Calu3 (cell line): ENCODE results near the gene SLC30A10. TPM values are rescaled to one million over a fixed set of nuclear protein-coding genes. Genes with fewer than 3 reads are reported as not detected.

Experiments
- BruUV-seq: library from RNA; stranded (reverse); fragments of 400-500 nt; replicated peaks from 2 replicates; lab custom pipeline; 2021; lab: Mats Ljungman, UMichigan
- CTCF ChIA-PET: fragments of 300-600 bp; sonication (Branson Sonifier 250); formaldehyde crosslinking; loops from one replicate; lab custom pipeline; 2022; ENCODE audit warnings: antibody characterized with exemption; lab: Charles Lee
- DNase-seq: peaks from one replicate; pipeline ENCODE4 v3.0.0; 2022
- H3K27ac Mint-ChIP-seq: one replicate; pipeline ENCODE4 v1.8.0; 2022; ENCODE audit warnings: mixed read lengths; ENCODE audit not compliant: unreplicated experiment
- H3K27me3 Mint-ChIP-seq: one replicate; pipeline ENCODE4 v1.8.0; 2022; ENCODE audit warnings: mixed read lengths; ENCODE audit not compliant: unreplicated experiment
- H3K36me3 Mint-ChIP-seq: one replicate; pipeline ENCODE4 v1.8.0; 2022; ENCODE audit warnings: mild to moderate bottlenecking, moderate library complexity, mixed read lengths; ENCODE audit not compliant: insufficient read depth, unreplicated experiment
- H3K4me1 Mint-ChIP-seq: one replicate; pipeline ENCODE4 v1.8.0; 2022; ENCODE audit warnings: mild to moderate bottlenecking, low read depth, mixed read lengths; ENCODE audit not compliant: unreplicated experiment
- H3K4me3 Mint-ChIP-seq: one replicate; pipeline ENCODE4 v1.8.0; 2022; ENCODE audit warnings: mild to moderate bottlenecking, low read depth, moderate library complexity, mixed read lengths; ENCODE audit not compliant: unreplicated experiment
- H3K9me3 Mint-ChIP-seq: one replicate; pipeline ENCODE4 v1.8.0; 2022; ENCODE audit warnings: low read depth, mixed read lengths; ENCODE audit not compliant: unreplicated experiment
- intact Hi-C: fragments of 100-400 bp; cut with micrococcal nuclease; formaldehyde crosslinking; loops from one replicate; pipeline ENCODE4 v1.10.0; 2022; ENCODE audit not compliant: unreplicated experiment
- total RNA-seq: library from RNA; stranded (reverse); gene quantifications from 2 replicates; pipeline ENCODE4 v1.2.3, GENCODE V29; 2022
- TF ChIP-seq, protein P1 (sequence below): fragments of 200-600 bp; IDR thresholded peaks from one replicate; pipeline ENCODE4 v1.8.0; 2022; ENCODE audit warnings: antibody characterized with exemption; ENCODE audit not compliant: unreplicated experiment

The SLC30A10 gene
- total RNA-seq, 1 experiment from 2014 or later = not detected

- H3K36me3 Mint-ChIP-seq = no peaks in the 10 kb centered on the region
- peaks cover 14% of the 10 kb centered on the region for H3K4me1 Mint-ChIP-seq
- H3K4me3 Mint-ChIP-seq = no peak overlapping the region
- H3K27ac Mint-ChIP-seq = no peak overlapping the region
- BruUV-seq = no TSS peak
- DNase-seq = no peak
- TF ChIP-seq, protein P1, sequence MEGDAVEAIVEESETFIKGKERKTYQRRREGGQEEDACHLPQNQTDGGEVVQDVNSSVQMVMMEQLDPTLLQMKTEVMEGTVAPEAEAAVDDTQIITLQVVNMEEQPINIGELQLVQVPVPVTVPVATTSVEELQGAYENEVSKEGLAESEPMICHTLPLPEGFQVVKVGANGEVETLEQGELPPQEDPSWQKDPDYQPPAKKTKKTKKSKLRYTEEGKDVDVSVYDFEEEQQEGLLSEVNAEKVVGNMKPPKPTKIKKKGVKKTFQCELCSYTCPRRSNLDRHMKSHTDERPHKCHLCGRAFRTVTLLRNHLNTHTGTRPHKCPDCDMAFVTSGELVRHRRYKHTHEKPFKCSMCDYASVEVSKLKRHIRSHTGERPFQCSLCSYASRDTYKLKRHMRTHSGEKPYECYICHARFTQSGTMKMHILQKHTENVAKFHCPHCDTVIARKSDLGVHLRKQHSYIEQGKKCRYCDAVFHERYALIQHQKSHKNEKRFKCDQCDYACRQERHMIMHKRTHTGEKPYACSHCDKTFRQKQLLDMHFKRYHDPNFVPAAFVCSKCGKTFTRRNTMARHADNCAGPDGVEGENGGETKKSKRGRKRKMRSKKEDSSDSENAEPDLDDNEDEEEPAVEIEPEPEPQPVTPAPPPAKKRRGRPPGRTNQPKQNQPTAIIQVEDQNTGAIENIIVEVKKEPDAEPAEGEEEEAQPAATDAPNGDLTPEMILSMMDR = no peak
- intact Hi-C loops = no loop called here
- no peaks in the 10 kb centered on the region for H3K27me3 Mint-ChIP-seq
- CTCF ChIA-PET = no interaction called here
- H3K9me3 Mint-ChIP-seq = no peaks in the 10 kb centered on the region
Measured at GRCh38 chr1:219903353-219903871, 24.9 kb downstream of the SLC30A10 start.

GRCh38 chr1:219902951-219903350, 25.4 kb downstream of the SLC30A10 start:
- BruUV-seq = no TSS peak
- no peak overlapping the region for H3K4me3 Mint-ChIP-seq
- peaks cover 14% of the 10 kb centered on the region for H3K4me1 Mint-ChIP-seq
- no peaks in the 10 kb centered on the region for H3K9me3 Mint-ChIP-seq
- TF ChIP-seq, protein P1 = no peak
- H3K27ac Mint-ChIP-seq = no peak overlapping the region
- H3K27me3 Mint-ChIP-seq = no peaks in the 10 kb centered on the region
- DNase-seq = no peak
- CTCF ChIA-PET = no interaction called here
- H3K36me3 Mint-ChIP-seq = no peaks in the 10 kb centered on the region
- intact Hi-C loops = no loop called here

- BruUV-seq = no TSS peak
- peaks cover 11% of the 10 kb centered on the region for H3K27me3 Mint-ChIP-seq
- peaks cover 6% of the 10 kb centered on the region for H3K4me1 Mint-ChIP-seq
- no peak overlapping the region for H3K4me3 Mint-ChIP-seq
- H3K36me3 Mint-ChIP-seq = no peaks in the 10 kb centered on the region
- H3K27ac Mint-ChIP-seq = no peak overlapping the region
- TF ChIP-seq, protein P1 = no peak
- DNase-seq = no peak
- CTCF ChIA-PET = no interaction called here
- intact Hi-C loops = no loop called here
- no peaks in the 10 kb centered on the region for H3K9me3 Mint-ChIP-seq
Measured at GRCh38 chr1:219900882-219901281, 27.5 kb downstream of the SLC30A10 start.

DNA sequence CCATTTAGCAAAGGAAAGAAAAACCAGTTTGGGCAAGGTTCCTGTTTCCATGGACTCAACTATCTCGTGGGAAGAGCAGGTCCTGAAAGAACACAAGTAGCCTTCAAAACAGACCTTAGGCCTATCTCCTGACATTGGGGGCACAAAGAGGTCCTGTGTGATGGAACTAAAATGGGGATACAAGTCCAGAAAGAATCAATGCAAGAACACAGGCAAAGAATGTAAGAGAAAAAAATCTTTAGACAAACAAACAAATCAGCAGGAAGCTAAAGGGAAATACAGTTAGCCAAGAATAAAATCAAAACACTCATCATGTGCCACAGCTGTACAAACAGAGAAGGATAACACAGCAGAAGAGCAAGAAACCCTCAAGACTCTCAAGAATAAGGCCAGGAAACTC, 28.2 kb downstream of the SLC30A10 start:
- H3K27ac Mint-ChIP-seq = no peak overlapping the region
- H3K27me3 Mint-ChIP-seq = peaks cover 18% of the 10 kb centered on the region
- intact Hi-C loops = no loop called here
- TF ChIP-seq, protein P1 = no peak
- no peaks in the 10 kb centered on the region for H3K36me3 Mint-ChIP-seq
- no peak for DNase-seq
- H3K4me3 Mint-ChIP-seq = no peak overlapping the region
- peaks cover 6% of the 10 kb centered on the region for H3K4me1 Mint-ChIP-seq
- CTCF ChIA-PET = no interaction called here
- BruUV-seq = no TSS peak
- no peaks in the 10 kb centered on the region for H3K9me3 Mint-ChIP-seq
